Measurements from ENCODE around the gene GPR155. TPM values are rescaled to one million over a fixed set of nuclear protein-coding genes. Genes with fewer than 3 reads are reported as not detected.
A peak's percentile ranks its signal among the peaks of the same experiment; 100 is the strongest.

GPR155 gene
- polyA plus RNA-seq (2013, experiment 1 of 2; ENCODE audit: insufficient read length): 1.4 TPM
- 1.4 TPM for polyA plus RNA-seq (2013, experiment 2 of 2; ENCODE audit: insufficient read length)

- peak; percentile 37 for DNase-seq
These were observed at the start of gene GPR155 for GRCh38 chr2:174486563-174487107. Gene GPR155 (minus strand): TSS chr2:174487029. CDS start chr2:174481956, 5,073 bp downstream.

- no peak for DNase-seq
These were observed 49.2 kb upstream of the GPR155 start for GRCh38 chr2:174535757-174536703.

GRCh38 chr2:174535083-174535482, 48.3 kb upstream of the GPR155 start:
- DNase-seq: no peak

GRCh38 chr2:174529916-174530315, 43.1 kb upstream of the GPR155 start:
- no peak for DNase-seq

GRCh38 chr2:174527959-174528358, 41.1 kb upstream of the GPR155 start:
- no peak for DNase-seq

- no peak for DNase-seq
These were observed 40.4 kb upstream of the GPR155 start for GRCh38 chr2:174527101-174527721.

- no peak for DNase-seq
These were observed 37.7 kb upstream of the GPR155 start for GRCh38 chr2:174524527-174524926.

- no peak for DNase-seq
These were observed 35.7 kb upstream of the GPR155 start for GRCh38 chr2:174522553-174522952.

GRCh38 chr2:174518395-174518794, 31.6 kb upstream of the GPR155 start:
- DNase-seq: no peak

GRCh38 chr2:174516501-174517378, 29.9 kb upstream of the GPR155 start:
- DNase-seq: no peak

- DNase-seq: no peak
These were observed 25.5 kb upstream of the GPR155 start for GRCh38 chr2:174512345-174512744.

GRCh38 chr2:174511580-174512260, 24.9 kb upstream of the GPR155 start:
- DNase-seq: no peak

GRCh38 chr2:174510583-174511189, 23.9 kb upstream of the GPR155 start:
- peak; percentile 9 for DNase-seq

- no peak for DNase-seq
These were observed 16.5 kb upstream of the GPR155 start for GRCh38 chr2:174503161-174503809.

GRCh38 chr2:174499371-174499770, 12.5 kb upstream of the GPR155 start:
- no peak for DNase-seq

GRCh38 chr2:174495365-174496012, 8.7 kb upstream of the GPR155 start:
- DNase-seq: no peak

GRCh38 chr2:174493549-174494331, 6.9 kb upstream of the GPR155 start:
- no peak for DNase-seq

GRCh38 chr2:174492963-174493431, 6.2 kb upstream of the GPR155 start:
- no peak for DNase-seq

- no peak for DNase-seq
These were observed 5.1 kb upstream of the GPR155 start for GRCh38 chr2:174491947-174492346.
